NCI-H1092 (cell line): ENCODE results near the gene PLEKHG5.

Experiments used
- DNase-seq: peaks from one replicate; lab custom pipeline; 2025; lab: John Stamatoyannopoulos, UW

The PLEKHG5 gene

DNA sequence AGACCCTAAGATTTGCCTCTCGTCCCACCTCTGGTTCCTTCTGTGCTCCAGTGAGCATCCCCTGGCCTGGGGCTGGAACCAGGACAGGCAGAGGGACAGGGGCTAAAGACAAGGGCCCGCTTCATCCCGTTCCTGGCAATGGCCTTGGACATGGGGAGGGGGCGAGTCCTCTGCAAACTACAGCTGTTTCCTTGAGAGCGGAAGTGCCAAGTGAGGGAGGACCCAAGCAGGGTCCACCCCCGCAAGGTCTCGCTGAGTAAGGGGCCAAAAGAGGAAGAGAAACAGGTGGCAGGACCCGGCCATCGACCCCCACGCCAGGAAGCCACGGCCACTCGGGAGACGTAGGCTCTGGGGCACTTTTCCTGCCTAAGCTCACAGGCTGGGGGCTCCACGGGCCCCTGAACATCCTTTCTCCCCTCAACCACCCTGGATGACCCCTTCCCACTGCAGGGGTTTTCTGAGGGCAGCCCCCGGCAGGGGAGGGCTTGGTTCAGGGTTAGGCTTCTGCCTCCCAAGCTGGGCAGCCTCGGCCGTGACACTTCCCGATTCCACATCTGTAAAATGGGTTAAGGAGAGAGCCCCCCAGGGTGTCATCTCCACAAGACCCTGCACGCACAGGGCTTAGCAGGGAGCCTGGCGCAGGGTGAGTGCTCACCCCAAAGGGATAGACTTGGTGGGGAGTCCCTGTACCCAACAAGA is 17.9 kb upstream of the PLEKHG5 start:
- no peak for DNase-seq

DNA sequence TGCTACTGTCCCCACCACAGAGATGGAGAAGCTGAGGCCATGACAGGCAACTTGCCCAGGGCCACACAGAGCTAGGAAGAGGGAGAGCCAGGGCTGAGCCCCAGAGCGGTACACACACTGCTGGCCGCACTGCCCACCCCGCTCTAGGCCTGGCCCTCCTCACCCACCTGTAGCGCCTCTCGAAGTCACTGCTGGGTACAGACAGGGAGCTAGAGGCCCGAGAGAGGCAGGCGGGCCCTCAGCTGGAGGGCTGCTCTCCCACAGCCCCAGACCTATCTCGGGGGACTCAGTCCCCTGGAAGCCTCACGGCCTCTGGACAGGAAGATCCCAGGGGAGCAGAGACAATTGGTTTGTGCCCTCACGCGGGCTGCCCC is 17.3 kb upstream of the PLEKHG5 start:
- DNase-seq = no peak

- peak; percentile 77 for DNase-seq
Measured at GRCh38 chr1:6508154-6508815, 16.8 kb upstream of the PLEKHG5 start.

DNA sequence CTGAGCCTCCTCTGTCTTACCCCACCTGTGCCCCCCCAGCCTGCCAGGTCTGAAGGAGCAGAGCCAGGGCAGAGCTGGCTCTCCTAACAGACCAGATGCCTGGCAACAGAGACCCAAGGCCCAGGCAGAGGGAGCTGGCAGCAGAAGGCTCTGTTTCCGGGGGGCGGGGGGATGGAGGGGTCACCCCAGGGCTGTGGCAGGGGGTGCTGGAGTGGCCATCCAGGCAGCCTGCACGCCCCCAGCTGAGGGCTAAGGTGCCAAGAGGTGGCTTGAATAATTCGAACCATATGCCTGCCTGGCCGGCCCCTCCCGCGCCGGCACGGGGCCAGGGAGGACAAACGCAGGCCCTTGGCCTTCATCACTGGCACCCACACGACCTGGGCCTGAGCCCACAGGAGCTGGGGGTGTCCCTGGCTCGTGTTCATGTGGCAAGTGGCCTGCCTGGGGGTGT is 16.0 kb upstream of the PLEKHG5 start:
- DNase-seq = peak; percentile 85

GRCh38 chr1:6507037-6507428 is 15.6 kb upstream of the PLEKHG5 start:
- DNase-seq = no peak

DNA sequence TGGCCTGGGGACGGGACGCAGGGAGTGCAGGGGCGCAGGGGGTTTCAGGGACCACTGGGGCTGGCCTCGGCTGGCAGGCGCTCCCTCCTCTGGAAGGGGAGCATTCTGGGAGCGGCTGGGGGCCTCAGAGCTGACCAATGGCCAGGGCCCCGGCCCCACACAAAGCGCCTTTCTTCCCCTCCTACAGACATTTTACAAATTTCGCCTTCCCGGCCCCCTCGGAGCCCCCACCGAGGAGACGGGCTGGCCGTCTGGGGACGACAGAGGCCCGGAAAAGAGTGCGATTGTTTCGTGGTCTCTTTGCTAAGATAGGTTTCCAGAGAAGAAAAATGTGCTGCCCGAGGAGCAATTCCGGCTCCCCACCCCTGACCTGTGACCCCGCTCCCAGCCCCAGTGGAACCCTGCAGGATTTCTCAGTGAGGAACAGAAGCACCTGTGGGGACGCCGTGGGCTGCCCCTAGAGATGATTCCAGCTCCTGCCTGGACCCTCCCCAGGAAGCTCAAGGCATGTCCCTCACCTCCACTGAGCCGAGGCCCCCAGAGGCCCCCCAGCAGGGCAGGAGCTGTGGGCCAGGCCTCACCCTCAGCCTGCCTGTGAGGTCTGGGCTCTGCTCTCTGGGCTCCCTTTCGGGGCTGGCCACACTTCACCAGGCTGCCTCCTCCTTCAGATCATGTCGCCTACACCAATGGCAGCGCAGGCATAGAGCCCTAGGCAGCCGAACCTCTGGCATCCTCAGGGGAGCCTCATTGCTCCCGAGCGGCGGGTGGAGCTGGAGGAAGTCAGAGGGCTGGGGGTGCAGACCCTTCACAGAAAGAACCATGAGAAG is 15.0 kb upstream of the PLEKHG5 start:
- DNase-seq = no peak

GRCh38 chr1:6505367-6506209 is 14.1 kb upstream of the PLEKHG5 start:
- DNase-seq = no peak

- DNase-seq = no peak
Measured at GRCh38 chr1:6504887-6505286, 13.4 kb upstream of the PLEKHG5 start.

- DNase-seq = no peak
Measured at GRCh38 chr1:6503884-6504602, 12.6 kb upstream of the PLEKHG5 start.

DNA sequence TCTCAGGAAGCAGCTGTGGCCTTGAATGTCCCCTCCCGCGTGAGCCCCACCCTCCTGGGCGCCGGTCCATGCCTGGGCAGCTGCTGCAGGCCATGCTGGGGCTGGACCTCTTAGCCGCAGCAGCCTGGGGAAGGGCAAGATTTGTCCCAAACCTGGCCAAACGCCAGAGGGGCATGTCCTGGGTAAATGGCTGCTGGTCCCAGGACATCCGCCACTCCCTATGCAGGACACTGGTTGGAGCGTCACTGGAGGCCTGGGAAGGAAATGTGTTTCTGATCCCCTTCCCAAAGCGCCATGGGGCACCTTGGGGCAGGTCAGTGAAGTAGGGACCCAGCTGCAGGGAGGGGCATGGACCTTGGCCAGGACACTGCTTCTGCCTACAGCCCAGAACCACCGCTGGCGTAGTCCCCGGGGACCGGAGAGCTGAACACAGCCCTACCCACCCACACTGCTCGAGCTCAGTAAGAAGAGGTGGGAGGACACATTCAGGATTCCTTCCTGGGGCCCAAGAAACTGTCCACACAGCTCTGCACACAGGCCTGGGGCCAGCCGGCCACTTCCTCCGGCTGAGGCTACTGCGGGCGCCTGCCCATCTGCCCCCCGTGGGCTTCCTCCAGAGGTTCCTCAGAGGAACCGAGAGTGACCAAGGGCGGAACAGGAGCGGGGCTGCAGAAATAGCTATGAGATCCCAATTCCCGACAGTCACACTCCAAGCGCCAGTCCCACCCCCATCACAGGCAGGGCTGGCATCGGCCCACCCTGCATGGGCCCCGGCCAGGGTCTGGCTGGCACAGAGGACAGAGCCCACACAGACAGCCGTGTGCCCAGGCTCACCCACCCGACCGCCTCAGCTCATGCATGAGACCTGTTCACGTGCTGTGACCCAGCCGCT is 10.8 kb upstream of the PLEKHG5 start:
- DNase-seq = no peak

DNA sequence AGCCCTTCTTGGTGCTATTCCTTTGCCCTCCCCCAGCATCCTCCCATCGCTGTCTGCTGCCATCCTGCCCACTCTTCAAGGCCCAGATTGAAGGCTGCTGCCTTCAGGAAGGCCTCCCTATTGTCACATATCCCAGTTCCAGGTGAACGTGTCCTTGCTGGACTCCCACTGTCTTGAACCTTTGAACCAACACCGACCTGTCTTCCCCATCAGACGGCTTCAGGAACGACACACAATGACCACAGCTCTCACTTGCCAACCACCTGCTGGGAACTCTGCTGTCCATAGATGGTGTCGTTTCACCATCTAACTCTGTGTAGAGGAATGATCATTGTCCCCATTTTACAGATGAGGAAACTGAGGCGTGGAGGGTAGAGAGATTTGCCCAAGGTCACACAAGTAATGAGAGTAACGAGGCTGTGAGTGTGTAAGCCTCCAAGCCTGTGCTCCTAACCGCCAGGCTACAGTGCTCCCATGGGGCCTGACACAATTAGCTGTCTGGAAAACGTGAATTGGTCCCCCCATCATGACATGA is 9.9 kb upstream of the PLEKHG5 start:
- DNase-seq = no peak

DNA sequence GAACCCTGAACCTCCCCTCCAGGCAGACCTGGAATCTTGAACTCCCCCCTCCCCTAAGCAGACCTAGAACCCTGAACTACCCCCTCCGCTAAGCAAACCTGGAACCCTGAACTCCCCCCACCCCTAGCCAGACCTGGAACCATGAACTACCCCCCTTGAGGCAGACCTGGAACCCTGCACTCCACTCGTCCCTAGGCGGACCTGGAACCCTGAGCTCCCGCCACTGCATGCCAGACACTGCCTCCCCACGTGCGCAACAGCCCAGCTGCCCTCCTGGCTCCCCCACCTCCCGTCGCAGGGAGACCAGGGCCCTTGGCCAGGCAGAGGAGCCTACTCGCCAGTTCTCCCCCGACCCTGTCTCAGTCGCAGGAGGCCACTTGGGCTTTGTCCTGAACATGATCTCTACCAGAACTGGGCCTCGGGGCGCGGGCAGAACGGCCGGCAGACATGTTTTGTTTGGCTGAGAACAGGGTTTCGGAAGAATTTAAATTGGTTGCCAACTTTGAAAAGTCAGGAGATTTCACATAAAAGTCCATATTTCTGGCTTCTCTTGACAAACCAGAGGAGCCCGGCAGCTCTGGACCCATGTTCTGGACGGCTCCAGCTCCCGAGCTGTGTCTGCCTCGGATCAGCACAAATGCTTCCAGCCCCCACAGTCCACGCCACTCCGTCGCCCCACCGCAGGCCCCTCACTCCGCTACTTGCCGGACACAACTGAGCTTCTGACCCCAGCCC is 9.2 kb upstream of the PLEKHG5 start:
- DNase-seq = no peak

DNA sequence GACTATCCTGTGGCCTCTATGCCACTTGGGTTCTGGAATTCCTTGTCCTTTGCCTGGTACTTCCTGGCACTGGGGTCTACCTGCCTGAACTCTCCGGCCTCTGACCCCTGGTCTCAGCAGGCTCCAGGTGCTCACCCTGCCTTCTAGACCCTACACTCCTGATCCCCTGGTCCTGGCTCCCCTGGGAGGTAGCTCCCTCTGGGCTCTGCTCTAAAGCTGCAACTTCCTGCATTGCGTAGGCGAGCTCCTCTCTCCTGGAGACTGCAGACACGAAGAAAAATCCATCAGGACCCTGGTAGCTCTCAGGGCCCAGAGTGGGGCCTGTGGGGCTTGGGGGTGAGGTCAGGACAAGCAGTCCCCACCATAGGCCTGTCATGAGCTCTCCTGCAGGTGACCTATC is 7.8 kb upstream of the PLEKHG5 start:
- DNase-seq = no peak

GRCh38 chr1:6498576-6499111 is 7.2 kb upstream of the PLEKHG5 start:
- no peak for DNase-seq

- no peak for DNase-seq
Measured at GRCh38 chr1:6497867-6498575, 6.6 kb upstream of the PLEKHG5 start.

DNA sequence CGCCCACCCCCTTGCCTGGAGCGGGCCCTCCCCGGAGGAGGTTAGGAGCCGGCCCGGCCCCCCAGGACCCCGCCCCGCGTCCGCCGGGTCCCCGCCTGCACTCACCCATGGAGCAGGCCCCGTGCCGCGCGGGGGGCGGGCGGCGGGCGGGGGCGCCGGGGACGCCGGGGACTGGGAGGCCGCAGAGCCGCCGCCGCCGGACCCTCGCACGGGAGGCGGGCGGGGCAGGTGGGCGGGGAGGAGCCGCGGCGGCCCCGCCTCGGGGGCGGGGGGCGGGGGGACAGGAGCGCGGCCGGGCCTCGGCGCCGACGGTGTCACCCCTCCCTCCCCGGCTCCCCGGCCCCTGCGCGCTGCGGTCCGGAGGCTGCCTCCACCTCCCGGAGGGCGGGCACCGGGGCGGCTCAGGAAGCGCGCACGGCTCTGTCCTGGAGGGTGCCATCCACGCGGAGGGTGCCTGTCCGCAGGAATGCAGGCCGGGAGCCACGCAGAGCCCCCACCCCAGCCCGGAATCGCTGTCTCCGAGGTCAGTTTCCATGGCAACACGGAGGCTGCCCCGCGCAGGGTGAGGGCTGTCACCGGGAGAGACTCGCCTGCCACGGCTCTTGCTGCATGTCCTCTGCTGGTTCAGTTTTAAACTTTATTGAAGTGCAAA is 5.9 kb upstream of the PLEKHG5 start:
- DNase-seq = peak; percentile 73

- no peak for DNase-seq
Measured at GRCh38 chr1:6496890-6497214, 5.4 kb upstream of the PLEKHG5 start.

DNA sequence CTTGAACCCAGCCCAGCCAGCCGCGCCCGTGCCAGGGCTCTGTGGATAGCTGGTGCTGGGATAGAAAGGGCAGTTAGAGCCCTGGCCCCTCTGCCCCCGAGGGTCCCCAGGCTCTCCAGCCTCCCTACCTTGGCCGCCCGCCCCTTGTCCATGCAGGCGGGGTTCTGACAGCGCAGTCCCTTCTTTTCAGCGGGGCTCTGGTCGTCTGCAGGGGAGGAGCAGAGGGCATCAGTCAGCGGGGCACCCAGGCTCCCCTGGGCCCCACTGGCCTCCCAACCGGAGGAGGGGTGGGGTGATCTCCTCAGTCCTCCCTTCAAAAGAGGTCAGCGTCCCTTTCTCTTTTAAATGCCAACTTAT is 4.9 kb upstream of the PLEKHG5 start:
- DNase-seq = no peak
